DMS53 treated with DMSO at 0.1 percent for 48 hours (cell line): ENCODE results near the gene EIF5B.

Experiments
- DNase-seq: peaks from one replicate; lab custom pipeline; 2025; ENCODE audit not compliant: unreplicated experiment; lab: John Stamatoyannopoulos, UW

The EIF5B gene

GRCh38 chr2:99450199-99450598 lies 113.0 kb downstream of the EIF5B start:
- no peak for DNase-seq
